DND-41 (cell line): ENCODE data around the gene ARHGAP15.

ENCODE experiments used
- ATAC-seq: fragments of 200-7000 bp; cut with Tn5 transposase; 3 replicates; pipeline ENCODE4 v1.9.1; 2021; ENCODE audit warnings: low read depth; ENCODE audit not compliant: insufficient read depth
- DNase-seq: peaks from one replicate; pipeline ENCODE4 v3.0.0-alpha.2; 2020
- H2AFZ ChIP-seq: 2 replicates; pipeline ENCODE4 v1.6.0; 2012; ENCODE audit warnings: low read depth, low read length
- H3K27ac ChIP-seq: 2 replicates; pipeline ENCODE4 v1.5.1; 2012; ENCODE audit warnings: low read length, inconsistent platforms
- H3K27me3 ChIP-seq: fragments of 200-600 bp; sonication (generic); 2 replicates; pipeline ENCODE4 v1.6.0; 2012; ENCODE audit warnings: low read length, mild to moderate bottlenecking, inconsistent platforms; ENCODE audit not compliant: insufficient read depth, poor library complexity
- H3K36me3 ChIP-seq: 2 replicates; pipeline ENCODE4 v1.5.1; 2012; ENCODE audit warnings: low read length, inconsistent platforms; ENCODE audit not compliant: insufficient read depth
- H3K4me1 ChIP-seq: 2 replicates; pipeline ENCODE4 v1.5.1; 2012; ENCODE audit warnings: mild to moderate bottlenecking, low read length; ENCODE audit not compliant: insufficient read depth
- H3K4me2 ChIP-seq: 2 replicates; pipeline ENCODE4 v1.6.0; 2012; ENCODE audit warnings: mild to moderate bottlenecking, moderate library complexity, low read length, inconsistent platforms; ENCODE audit not compliant: insufficient read depth
- H3K4me3 ChIP-seq, 2 experiments: fragments of 200-600 bp in 1 of 2; shearing (Covaris generic) in 1 of 2; 2 replicates each; pipeline ENCODE4 v1.5.1; 2012 to 2016; ENCODE audit warnings: inconsistent platforms in 2 of 2, low read length in 2 of 2, mild to moderate bottlenecking in 2 of 2, low read depth in 1 of 2, moderate library complexity in 1 of 2
- H3K79me2 ChIP-seq: 2 replicates; pipeline ENCODE4 v1.6.0; 2012; ENCODE audit warnings: low read length, inconsistent platforms; ENCODE audit not compliant: insufficient read depth
- H3K9ac ChIP-seq: 2 replicates; pipeline ENCODE4 v1.6.0; 2012; ENCODE audit warnings: low read depth, mild to moderate bottlenecking, inconsistent platforms, low read length, moderate library complexity
- H3K9me3 ChIP-seq: 2 replicates; pipeline ENCODE4 v1.5.1; 2012; ENCODE audit warnings: low read length, moderate library complexity, mild to moderate bottlenecking, inconsistent platforms; ENCODE audit not compliant: insufficient read depth, severe bottlenecking
- H4K20me1 ChIP-seq: 2 replicates; pipeline ENCODE4 v1.6.0; 2012; ENCODE audit warnings: low read length; ENCODE audit not compliant: insufficient read depth
- CTCF ChIP-seq: IDR thresholded peaks from 2 replicates; pipeline ENCODE4 v1.5.1; 2012; ENCODE audit warnings: borderline replicate concordance, low read length, moderate library complexity, mild to moderate bottlenecking; ENCODE audit not compliant: poor library complexity, severe bottlenecking; ENCODE audit errors: extremely low read depth
- EZH2 ChIP-seq: IDR thresholded peaks from 3 replicates; pipeline ENCODE4 v1.6.1; 2012; ENCODE audit warnings: borderline replicate concordance, low read depth, mild to moderate bottlenecking, moderate library complexity, low read length, inconsistent platforms; ENCODE audit not compliant: severe bottlenecking

ARHGAP15 gene

GRCh38 chr2:143210446-143210819 is 81.2 kb downstream of the ARHGAP15 start:
- Histone ChIP-seq H3K4me1 (no peaks in the 10 kb centered on the region), H3K4me2 (no peak overlapping the region), H3K27me3 (no peaks in the 10 kb centered on the region), H2AFZ (no peak overlapping the region), H3K79me2 (peaks cover 93% of the 10 kb centered on the region), H3K36me3 (peaks cover 79% of the 10 kb centered on the region), H4K20me1 (no peaks in the 10 kb centered on the region), H3K9me3 (no peaks in the 10 kb centered on the region), H3K27ac (no peak overlapping the region), H3K4me3 (no peak overlapping the region), H3K9ac (no peak overlapping the region)
- DNase-seq (no peak), ATAC-seq (no peak)
- no peak for TF ChIP-seq CTCF
- TF ChIP-seq EZH2, result no peak

GRCh38 chr2:143217512-143218115 is 88.4 kb downstream of the ARHGAP15 start:
- Histone ChIP-seq H3K4me1 (no peaks in the 10 kb centered on the region), H2AFZ (no peak overlapping the region), H3K9ac (no peak overlapping the region), H3K36me3 (peaks cover 80% of the 10 kb centered on the region), H4K20me1 (no peaks in the 10 kb centered on the region), H3K9me3 (no peaks in the 10 kb centered on the region), H3K27me3 (no peaks in the 10 kb centered on the region), H3K27ac (peak overlapping the region; percentile 5; the same call in 1 of the 2 replicates), H3K79me2 (peaks cover 93% of the 10 kb centered on the region), H3K4me2 (no peak overlapping the region), H3K4me3 (no peak overlapping the region)
- DNase-seq (no peak), ATAC-seq (peak; percentile 32)
- TF ChIP-seq EZH2, result no peak
- TF ChIP-seq CTCF, result no peak

GRCh38 chr2:143218621-143219020 is 89.4 kb downstream of the ARHGAP15 start:
- Histone ChIP-seq H3K4me1 (no peaks in the 10 kb centered on the region), H2AFZ (no peak overlapping the region), H3K27ac (no peak overlapping the region), H4K20me1 (no peaks in the 10 kb centered on the region), H3K9ac (no peak overlapping the region), H3K27me3 (no peaks in the 10 kb centered on the region), H3K36me3 (peaks cover 80% of the 10 kb centered on the region), H3K4me3 (no peak overlapping the region), H3K9me3 (no peaks in the 10 kb centered on the region), H3K79me2 (peaks cover 95% of the 10 kb centered on the region), H3K4me2 (no peak overlapping the region)
- DNase-seq (no peak), ATAC-seq (no peak)
- TF ChIP-seq CTCF, result no peak
- no peak for TF ChIP-seq EZH2

- Histone ChIP-seq H3K9ac (no peak overlapping the region), H4K20me1 (no peaks in the 10 kb centered on the region), H3K9me3 (no peaks in the 10 kb centered on the region), H3K4me3 (no peak overlapping the region), H3K79me2 (peaks cover 95% of the 10 kb centered on the region), H3K36me3 (peaks cover 82% of the 10 kb centered on the region), H3K4me2 (no peak overlapping the region), H2AFZ (no peak overlapping the region), H3K4me1 (no peaks in the 10 kb centered on the region), H3K27me3 (no peaks in the 10 kb centered on the region), H3K27ac (no peak overlapping the region)
- ATAC-seq (no peak), DNase-seq (no peak)
- no peak for TF ChIP-seq CTCF
- no peak for TF ChIP-seq EZH2
Observed at GRCh38 chr2:143219266-143219665, 90.0 kb downstream of the ARHGAP15 start.
